ENCODE results near the gene FRYL.
"Not testable (repeated sequence)": the region's sequence is repeated elsewhere in the genome, so short reads cannot be mapped to it uniquely, and the experiment has no call there.

The FRYL gene

DNA sequence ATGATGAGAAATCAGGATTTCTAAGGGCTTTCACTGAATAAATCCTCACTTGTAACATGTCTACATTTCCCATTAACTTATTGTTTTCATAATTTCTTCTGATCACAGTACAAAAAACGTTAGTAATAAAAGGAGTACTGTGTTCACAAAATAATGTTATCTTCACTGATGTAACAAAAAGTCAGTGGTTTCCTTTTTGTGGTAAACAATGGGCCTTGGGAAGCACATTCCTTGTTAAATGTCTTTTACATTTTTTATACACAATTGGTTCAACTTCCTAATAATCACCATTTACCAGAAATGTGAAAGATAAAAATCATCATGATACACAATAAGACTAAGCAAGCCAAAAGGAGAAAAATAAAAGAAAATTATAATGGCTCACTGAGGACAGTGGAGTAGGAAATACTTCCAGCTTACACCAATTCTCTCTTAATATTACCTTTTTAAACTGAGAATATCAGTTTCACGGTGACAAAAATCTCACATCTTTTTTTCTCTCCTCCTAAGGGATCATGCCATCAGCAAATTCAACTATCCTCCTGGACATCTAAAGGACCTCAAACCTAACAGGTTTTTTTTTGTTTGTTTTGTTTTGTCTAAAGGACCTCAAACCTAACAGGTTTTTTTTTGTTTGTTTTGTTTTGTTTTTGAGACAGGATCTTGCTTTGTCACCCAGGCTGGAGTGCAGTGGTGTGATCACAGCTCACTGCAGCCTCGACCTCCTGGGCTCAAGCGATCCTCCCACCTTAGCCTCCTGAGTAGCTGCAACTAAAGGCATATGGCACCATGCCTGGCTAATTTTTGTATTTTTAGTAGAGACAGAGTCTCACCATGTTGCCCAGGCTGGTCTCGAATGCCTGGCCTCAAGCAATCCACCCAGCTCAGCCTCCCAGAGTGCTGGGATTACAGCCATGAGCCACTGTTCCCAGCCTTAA is 57.3 kb downstream of the FRYL start:
- Histone ChIP-seq H3K27ac (ENCODE audit: low read depth in 2 of 2, low read length in 2 of 2) (no peak overlapping the region), H3K9ac (ENCODE audit: low read depth in 1 of 2, low read length in 2 of 2) (no peak overlapping the region), H3K4me3 (ENCODE audit: low read length in 2 of 2) (no peak overlapping the region), H3K36me3 (ENCODE audit: control insufficient read depth in 2 of 2, insufficient read depth in 2 of 2, low read length in 2 of 2) (no peaks in the 10 kb centered on the region), H3K27me3 (ENCODE audit: control insufficient read depth in 2 of 2, insufficient read depth in 2 of 2, low read length in 2 of 2) (no peaks in the 10 kb centered on the region), H3K4me1 (ENCODE audit: control insufficient read depth in 2 of 2, insufficient read depth in 2 of 2, low read length in 2 of 2) (peaks cover 0 to 2% of the 10 kb centered on the region in 2 donors), H3K9me3 (ENCODE audit: control insufficient read depth in 2 of 2, low read length in 2 of 2) (no peaks in the 10 kb centered on the region)

DNA sequence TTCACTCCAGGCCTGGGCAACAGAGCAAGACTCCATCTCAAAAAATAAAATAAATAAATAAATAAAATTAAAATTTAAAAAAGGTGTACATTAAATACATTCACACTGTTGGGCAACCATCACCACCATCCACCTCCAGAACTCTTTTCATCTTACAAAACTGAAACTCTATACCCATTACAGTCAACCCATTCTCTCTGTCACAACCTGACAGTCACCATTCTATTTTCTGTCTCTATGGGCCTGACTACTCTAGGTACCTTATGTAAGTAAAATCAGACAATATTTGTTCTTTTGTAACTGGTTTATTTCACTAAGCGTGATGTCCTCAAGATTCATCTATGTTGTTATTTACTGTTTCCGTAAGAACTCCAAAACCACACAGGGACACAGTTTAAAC is 59.6 kb downstream of the FRYL start:
- no peak overlapping the region for H3K27ac ChIP-seq (ENCODE audit: low read depth in 2 of 2, low read length in 2 of 2)
- H3K9me3 ChIP-seq (ENCODE audit: control insufficient read depth in 2 of 2, low read length in 2 of 2): no peaks in the 10 kb centered on the region
- no peaks in the 10 kb centered on the region for H3K4me1 ChIP-seq (ENCODE audit: control insufficient read depth in 2 of 2, insufficient read depth in 2 of 2, low read length in 2 of 2)
- no peaks in the 10 kb centered on the region for H3K27me3 ChIP-seq (ENCODE audit: control insufficient read depth in 2 of 2, insufficient read depth in 2 of 2, low read length in 2 of 2)
- no peaks in the 10 kb centered on the region for H3K36me3 ChIP-seq (ENCODE audit: control insufficient read depth in 2 of 2, insufficient read depth in 2 of 2, low read length in 2 of 2)
- no peak overlapping the region for H3K9ac ChIP-seq (ENCODE audit: low read depth in 1 of 2, low read length in 2 of 2)
- no peak overlapping the region for H3K4me3 ChIP-seq (ENCODE audit: low read length in 2 of 2)

DNA sequence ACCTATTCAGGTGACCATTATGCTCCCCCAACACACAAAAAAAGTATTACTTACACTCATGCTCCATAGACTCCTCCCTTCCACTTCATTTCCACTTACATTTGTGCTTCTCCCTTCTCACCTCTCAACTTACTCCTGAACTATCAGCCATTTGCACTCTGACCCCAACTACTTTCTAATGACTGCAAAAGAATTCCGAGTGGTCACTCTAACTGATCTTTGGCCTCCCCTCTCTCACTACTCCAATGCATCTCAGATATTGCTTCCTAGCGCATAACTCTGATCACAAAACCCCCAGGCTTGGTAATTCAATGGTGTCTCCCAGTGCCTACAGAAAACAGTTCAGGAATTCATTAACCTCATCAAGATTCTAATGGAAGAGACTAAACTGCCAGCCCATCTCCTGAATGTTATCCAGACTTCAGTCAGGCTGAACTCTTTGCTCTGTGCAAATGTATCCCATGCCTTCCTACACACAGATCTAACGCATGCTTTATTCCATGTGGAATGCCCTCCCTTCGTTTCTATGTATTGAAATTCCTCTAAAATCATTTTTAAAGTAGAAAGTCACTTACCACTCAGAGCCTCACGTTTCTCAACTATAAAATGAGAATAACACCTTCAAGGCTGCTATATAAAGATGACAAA is 61.1 kb downstream of the FRYL start:
- no peaks in the 10 kb centered on the region for H3K27me3 ChIP-seq (ENCODE audit: control insufficient read depth in 2 of 2, insufficient read depth in 2 of 2, low read length in 2 of 2)
- no peak overlapping the region for H3K9ac ChIP-seq (ENCODE audit: low read depth in 1 of 2, low read length in 2 of 2)
- no peaks in the 10 kb centered on the region for H3K36me3 ChIP-seq (ENCODE audit: control insufficient read depth in 2 of 2, insufficient read depth in 2 of 2, low read length in 2 of 2)
- no peaks in the 10 kb centered on the region for H3K9me3 ChIP-seq (ENCODE audit: control insufficient read depth in 2 of 2, low read length in 2 of 2)
- no peak overlapping the region for H3K4me3 ChIP-seq (ENCODE audit: low read length in 2 of 2)
- no peaks in the 10 kb centered on the region for H3K4me1 ChIP-seq (ENCODE audit: control insufficient read depth in 2 of 2, insufficient read depth in 2 of 2, low read length in 2 of 2)
- no peak overlapping the region for H3K27ac ChIP-seq (ENCODE audit: low read depth in 2 of 2, low read length in 2 of 2)

DNA sequence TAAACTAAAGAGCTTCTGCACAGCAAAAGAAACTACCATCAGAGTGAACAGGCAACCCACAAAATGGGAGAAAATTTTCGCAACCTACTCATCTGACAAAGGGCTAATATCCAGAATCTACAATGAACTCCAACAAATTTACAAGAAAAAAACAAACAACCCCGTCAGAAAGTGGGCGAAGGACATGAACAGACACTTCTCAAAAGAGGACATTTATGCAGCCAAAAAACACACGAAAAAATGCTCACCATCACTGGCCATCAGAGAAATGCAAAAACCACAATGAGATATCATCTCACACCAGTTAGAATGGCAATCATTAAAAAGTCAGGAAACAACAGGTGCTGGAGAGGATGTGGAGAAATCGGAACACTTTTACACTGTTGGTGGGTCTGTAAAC is 63.8 kb downstream of the FRYL start:
- H3K36me3 ChIP-seq (ENCODE audit: control insufficient read depth in 2 of 2, insufficient read depth in 2 of 2, low read length in 2 of 2); H3K27ac ChIP-seq (ENCODE audit: low read depth in 2 of 2, low read length in 2 of 2); H3K4me1 ChIP-seq (ENCODE audit: control insufficient read depth in 2 of 2, insufficient read depth in 2 of 2, low read length in 2 of 2): not testable (repeated sequence)

DNA sequence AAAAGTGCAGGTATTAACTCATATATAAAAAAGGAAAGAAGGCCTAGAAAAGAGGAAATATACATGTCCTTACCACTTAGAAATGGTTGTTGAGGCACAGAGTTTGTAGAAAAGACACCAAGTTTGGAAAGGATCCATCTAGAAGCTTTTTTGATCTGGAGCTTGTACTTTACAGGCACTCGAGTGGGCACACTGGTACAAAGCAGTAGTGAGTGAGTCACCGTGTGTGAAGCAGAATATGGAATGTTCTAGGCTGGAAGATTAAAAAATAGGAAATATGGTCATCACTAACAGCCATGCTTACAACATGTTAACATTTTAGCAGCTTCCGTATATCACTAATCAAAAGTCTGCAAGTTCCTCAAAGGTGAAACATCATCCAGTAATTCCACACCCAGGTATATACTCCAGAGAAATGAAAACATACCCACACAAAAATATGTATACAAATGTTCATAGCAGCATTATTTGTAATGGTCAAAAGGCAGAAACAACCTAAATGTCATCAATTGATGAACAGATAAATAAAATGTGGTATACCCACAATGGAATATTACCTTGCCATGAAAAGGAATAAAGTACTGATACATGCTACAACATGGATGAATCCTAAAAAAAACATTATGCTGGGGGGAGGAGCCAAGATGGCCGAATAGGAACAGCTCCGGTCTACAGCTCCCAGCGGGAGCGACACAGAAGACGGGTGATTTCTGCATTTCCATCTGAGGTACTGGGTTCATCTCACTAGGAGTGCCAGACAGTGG is 69.5 kb downstream of the FRYL start:
- Histone ChIP-seq H3K9ac (ENCODE audit: low read depth in 1 of 2, low read length in 2 of 2) (no peak overlapping the region), H3K4me1 (ENCODE audit: control insufficient read depth in 2 of 2, insufficient read depth in 2 of 2, low read length in 2 of 2) (no peaks in the 10 kb centered on the region), H3K4me3 (ENCODE audit: low read length in 2 of 2) (no peak overlapping the region), H3K36me3 (ENCODE audit: control insufficient read depth in 2 of 2, insufficient read depth in 2 of 2, low read length in 2 of 2) (peaks cover 0 to 8% of the 10 kb centered on the region in 2 donors), H3K27me3 (ENCODE audit: control insufficient read depth in 2 of 2, insufficient read depth in 2 of 2, low read length in 2 of 2) (no peaks in the 10 kb centered on the region), H3K27ac (ENCODE audit: low read depth in 2 of 2, low read length in 2 of 2) (no peak overlapping the region), H3K9me3 (ENCODE audit: control insufficient read depth in 2 of 2, low read length in 2 of 2) (no peaks in the 10 kb centered on the region)

More for the DNA sequence above, 63.8 kb downstream of the FRYL start:
- not testable (repeated sequence) for H3K27me3 ChIP-seq (ENCODE audit: control insufficient read depth in 2 of 2, insufficient read depth in 2 of 2, low read length in 2 of 2); H3K9me3 ChIP-seq (ENCODE audit: control insufficient read depth in 2 of 2, low read length in 2 of 2); H3K9ac ChIP-seq (ENCODE audit: low read depth in 1 of 2, low read length in 2 of 2); H3K4me3 ChIP-seq (ENCODE audit: low read length in 2 of 2)

DNA sequence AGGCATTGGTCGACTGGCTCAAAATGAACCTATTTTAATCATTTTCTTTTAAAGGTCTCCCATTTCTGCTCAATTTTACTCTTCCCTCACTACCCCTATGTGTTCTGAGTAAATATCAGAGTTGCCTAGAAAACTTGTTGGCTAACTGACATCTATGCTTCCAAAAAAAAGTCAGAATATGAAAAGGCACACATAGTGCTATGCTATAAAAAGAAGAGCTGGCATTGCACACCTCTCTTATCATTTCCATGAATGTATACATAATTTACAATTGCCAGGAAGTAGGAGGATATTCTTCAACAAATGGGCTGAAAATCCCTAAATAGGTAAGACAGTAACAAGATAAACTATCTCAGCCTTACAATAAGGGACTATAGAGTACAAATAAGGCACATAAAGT is 70.2 kb downstream of the FRYL start:
- Histone ChIP-seq H3K27ac (ENCODE audit: low read depth in 2 of 2, low read length in 2 of 2) (no peak overlapping the region), H3K27me3 (ENCODE audit: control insufficient read depth in 2 of 2, insufficient read depth in 2 of 2, low read length in 2 of 2) (no peaks in the 10 kb centered on the region), H3K9ac (ENCODE audit: low read depth in 1 of 2, low read length in 2 of 2) (no peak overlapping the region), H3K4me1 (ENCODE audit: control insufficient read depth in 2 of 2, insufficient read depth in 2 of 2, low read length in 2 of 2) (no peaks in the 10 kb centered on the region), H3K4me3 (ENCODE audit: low read length in 2 of 2) (no peak overlapping the region), H3K9me3 (ENCODE audit: control insufficient read depth in 2 of 2, low read length in 2 of 2) (no peaks in the 10 kb centered on the region), H3K36me3 (ENCODE audit: control insufficient read depth in 2 of 2, insufficient read depth in 2 of 2, low read length in 2 of 2) (peaks cover 0 to 8% of the 10 kb centered on the region in 2 donors)

DNA sequence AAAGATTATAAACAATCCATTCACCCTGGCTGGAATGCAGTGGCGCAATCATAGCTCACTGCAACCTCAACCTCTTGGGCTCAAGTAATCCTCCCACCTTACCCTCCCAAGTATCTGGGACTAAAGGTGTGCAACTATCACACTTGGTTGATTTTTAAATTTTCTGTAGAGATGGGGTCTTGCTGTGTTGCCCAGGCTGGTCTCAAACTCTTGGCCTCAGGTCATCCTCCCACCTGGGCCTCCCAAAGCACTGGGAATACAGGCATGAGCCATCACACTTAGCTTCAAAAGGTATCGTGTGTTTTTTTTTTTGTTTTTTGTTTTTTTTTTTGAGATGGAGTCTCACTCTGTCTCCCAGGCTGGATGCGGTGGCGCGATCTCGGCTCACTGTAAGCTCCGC is 71.5 kb downstream of the FRYL start:
- H3K4me3 ChIP-seq (ENCODE audit: low read length in 2 of 2): no peak overlapping the region
- no peak overlapping the region for H3K9ac ChIP-seq (ENCODE audit: low read depth in 1 of 2, low read length in 2 of 2)
- no peaks in the 10 kb centered on the region for H3K4me1 ChIP-seq (ENCODE audit: control insufficient read depth in 2 of 2, insufficient read depth in 2 of 2, low read length in 2 of 2)
- no peak overlapping the region for H3K27ac ChIP-seq (ENCODE audit: low read depth in 2 of 2, low read length in 2 of 2)
- H3K36me3 ChIP-seq (ENCODE audit: control insufficient read depth in 2 of 2, insufficient read depth in 2 of 2, low read length in 2 of 2): peaks cover 0 to 8% of the 10 kb centered on the region in 2 donors
- no peaks in the 10 kb centered on the region for H3K9me3 ChIP-seq (ENCODE audit: control insufficient read depth in 2 of 2, low read length in 2 of 2)
- no peaks in the 10 kb centered on the region for H3K27me3 ChIP-seq (ENCODE audit: control insufficient read depth in 2 of 2, insufficient read depth in 2 of 2, low read length in 2 of 2)

DNA sequence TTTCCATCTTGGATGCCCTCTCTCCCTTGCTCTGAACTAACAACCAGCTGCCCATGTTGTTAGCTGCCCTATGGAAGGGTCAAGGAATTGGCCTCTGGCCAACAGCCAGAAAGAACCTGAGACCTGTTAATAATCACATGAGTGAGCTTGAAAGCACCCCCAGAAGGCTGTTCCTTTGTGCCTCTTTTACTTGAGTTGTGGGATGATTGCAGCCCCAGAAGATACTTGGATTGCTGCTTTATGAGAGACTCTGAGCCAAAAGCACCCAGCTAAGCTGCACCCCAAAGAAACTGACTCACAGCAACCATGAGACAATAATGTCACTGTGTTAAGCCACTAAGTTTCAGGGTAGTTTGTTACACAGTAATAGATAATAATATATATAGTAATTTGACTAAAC is 73.3 kb downstream of the FRYL start:
- Histone ChIP-seq H3K27ac (ENCODE audit: low read depth in 2 of 2, low read length in 2 of 2) (no peak overlapping the region), H3K36me3 (ENCODE audit: control insufficient read depth in 2 of 2, insufficient read depth in 2 of 2, low read length in 2 of 2) (peaks cover 0 to 8% of the 10 kb centered on the region in 2 donors), H3K9ac (ENCODE audit: low read depth in 1 of 2, low read length in 2 of 2) (no peak overlapping the region), H3K9me3 (ENCODE audit: control insufficient read depth in 2 of 2, low read length in 2 of 2) (no peaks in the 10 kb centered on the region), H3K4me1 (ENCODE audit: control insufficient read depth in 2 of 2, insufficient read depth in 2 of 2, low read length in 2 of 2) (no peaks in the 10 kb centered on the region), H3K27me3 (ENCODE audit: control insufficient read depth in 2 of 2, insufficient read depth in 2 of 2, low read length in 2 of 2) (no peaks in the 10 kb centered on the region), H3K4me3 (ENCODE audit: low read length in 2 of 2) (no peak overlapping the region)

DNA sequence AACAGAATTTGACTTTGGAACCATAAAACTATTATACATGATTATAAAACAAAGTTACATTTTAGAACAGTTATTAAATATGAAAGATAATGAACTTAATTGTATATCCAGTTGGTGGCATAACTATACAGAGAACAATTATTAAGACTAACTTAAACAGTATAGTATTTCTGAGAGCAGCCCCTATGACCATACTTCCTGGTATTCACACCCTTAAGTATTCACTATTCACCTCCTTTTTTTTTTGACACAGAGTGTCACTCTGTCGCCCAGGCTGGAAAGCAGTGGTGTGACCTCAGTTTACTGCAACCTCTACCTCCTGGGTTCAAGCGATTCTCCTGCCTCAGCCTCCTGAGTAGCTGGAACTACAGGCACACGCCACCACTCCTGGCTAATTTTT is 74.5 kb downstream of the FRYL start:
- Histone ChIP-seq H3K27me3 (ENCODE audit: control insufficient read depth in 2 of 2, insufficient read depth in 2 of 2, low read length in 2 of 2) (no peaks in the 10 kb centered on the region), H3K9me3 (ENCODE audit: control insufficient read depth in 2 of 2, low read length in 2 of 2) (no peaks in the 10 kb centered on the region), H3K36me3 (ENCODE audit: control insufficient read depth in 2 of 2, insufficient read depth in 2 of 2, low read length in 2 of 2) (peaks cover 0 to 8% of the 10 kb centered on the region in 2 donors), H3K4me1 (ENCODE audit: control insufficient read depth in 2 of 2, insufficient read depth in 2 of 2, low read length in 2 of 2) (no peaks in the 10 kb centered on the region), H3K27ac (ENCODE audit: low read depth in 2 of 2, low read length in 2 of 2) (no peak overlapping the region), H3K9ac (ENCODE audit: low read depth in 1 of 2, low read length in 2 of 2) (no peak overlapping the region), H3K4me3 (ENCODE audit: low read length in 2 of 2) (no peak overlapping the region)

All from mucosa of rectum (tissue), 2 donors.